ENCODE data around the gene NAALADL1. TPM values are rescaled to one million over a fixed set of nuclear protein-coding genes. Genes with fewer than 3 reads are reported as not detected.

NAALADL1 gene
- total RNA-seq, 1 donor from 2014 or later = 3.5 TPM

Small RNA genes lying within 50 kb of the gene (microRNA-seq; reads per million reads assigned to microRNA genes)
- gene MIR6879 = not detected

Other genes starting within 250 kb of the NAALADL1 start
- gene MEN1, start 248.0 kb downstream of the NAALADL1 start, total RNA-seq = 8.6 TPM
- gene CDC42BPG, start 213.9 kb downstream of the NAALADL1 start, total RNA-seq = 1.2 TPM
- gene EHD1, start 179.9 kb downstream of the NAALADL1 start, total RNA-seq = 50.9 TPM
- 14.6 TPM for gene ATG2A, start 141.3 kb downstream of the NAALADL1 start, total RNA-seq
- gene PPP2R5B, start 133.9 kb downstream of the NAALADL1 start, total RNA-seq = 24.9 TPM
- not detected for gene GPHA2, start 122.7 kb downstream of the NAALADL1 start, total RNA-seq
- not detected for gene MAJIN, start 86.4 kb downstream of the NAALADL1 start, total RNA-seq
- gene BATF2, start 61.6 kb downstream of the NAALADL1 start, total RNA-seq = 0.70 TPM
- 120 TPM for gene ARL2, start 44.4 kb downstream of the NAALADL1 start, total RNA-seq
- 17.0 TPM for gene SNX15, start 31.1 kb downstream of the NAALADL1 start, total RNA-seq
- gene SAC3D1, start 17.3 kb downstream of the NAALADL1 start, total RNA-seq = 5.0 TPM
- 1.5 TPM for gene CDCA5, start 25.5 kb upstream of the NAALADL1 start, total RNA-seq
- gene ZFPL1, start 25.7 kb upstream of the NAALADL1 start, total RNA-seq = 23.5 TPM
- gene VPS51, start 37.7 kb upstream of the NAALADL1 start, total RNA-seq = 87.1 TPM
- 50.1 TPM for gene TM7SF2, start 53.3 kb upstream of the NAALADL1 start, total RNA-seq
- gene ZNHIT2, start 59.1 kb upstream of the NAALADL1 start, total RNA-seq = 5.5 TPM
- gene FAU, start 63.6 kb upstream of the NAALADL1 start, total RNA-seq = 511 TPM
- 28.5 TPM for gene MRPL49, start 63.8 kb upstream of the NAALADL1 start, total RNA-seq
- 25.2 TPM for gene SYVN1, start 76.0 kb upstream of the NAALADL1 start, total RNA-seq
- gene SPDYC, start 111.7 kb upstream of the NAALADL1 start, total RNA-seq = not detected
- gene CAPN1, start 123.4 kb upstream of the NAALADL1 start, total RNA-seq = 89.6 TPM
- gene POLA2, start 203.4 kb upstream of the NAALADL1 start, total RNA-seq = 3.5 TPM